Hematopoietic multipotent progenitor cell treated with erythropoietin and hydrocortisone succinate and interleukin-3 and kit ligand, for 15 days (in vitro differentiated cells): ENCODE data around the gene TTLL3.
"Not testable (repeated sequence)": the region's sequence is repeated elsewhere in the genome, so short reads cannot be mapped to it uniquely, and the experiment has no call there.

Source experiments
- DNase-seq: peaks from one replicate; pipeline ENCODE4 v3.0.0-alpha.2; 2015; ENCODE audit warnings: low spot score

The TTLL3 gene

DNA sequence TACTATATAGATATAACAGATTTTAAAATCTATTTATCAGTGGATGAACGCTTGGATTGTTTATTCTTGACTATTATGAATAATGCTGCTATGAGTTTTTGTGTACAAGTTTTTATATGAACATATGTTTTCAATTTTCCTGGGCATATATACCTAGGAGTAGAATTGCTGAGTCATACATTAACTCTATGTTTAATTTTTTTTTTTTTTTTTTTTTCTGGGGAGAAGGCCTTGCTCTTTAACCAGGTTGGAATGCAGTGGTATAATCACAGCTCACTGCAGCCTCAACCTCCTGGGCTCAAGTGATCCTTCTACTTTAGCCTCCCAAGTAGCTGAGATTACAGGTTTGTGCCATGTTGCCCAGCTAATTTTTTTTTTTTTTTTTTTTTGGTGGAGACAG, 60.9 kb downstream of the TTLL3 start:
- peak; percentile 14 for DNase-seq

DNA sequence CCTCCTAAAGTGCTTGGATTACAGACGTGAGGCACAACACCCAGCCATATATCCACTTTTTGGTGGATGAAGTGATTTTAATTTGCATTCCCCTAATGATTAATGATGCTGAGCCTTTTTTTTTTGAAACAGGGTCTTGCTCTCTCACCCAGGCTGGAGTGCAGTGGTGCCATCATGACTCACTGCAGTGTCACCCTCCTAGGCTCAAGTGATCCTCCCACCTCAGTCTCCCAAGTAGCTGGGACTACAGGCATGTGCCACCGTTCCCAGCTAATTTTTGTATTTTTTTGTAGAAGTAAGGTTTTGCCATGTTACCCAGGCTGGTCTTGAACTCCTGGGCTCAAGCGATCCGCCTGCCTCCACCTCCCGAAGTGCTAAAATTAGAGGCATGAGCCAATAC, 62.0 kb downstream of the TTLL3 start:
- not testable (repeated sequence) for DNase-seq

DNA sequence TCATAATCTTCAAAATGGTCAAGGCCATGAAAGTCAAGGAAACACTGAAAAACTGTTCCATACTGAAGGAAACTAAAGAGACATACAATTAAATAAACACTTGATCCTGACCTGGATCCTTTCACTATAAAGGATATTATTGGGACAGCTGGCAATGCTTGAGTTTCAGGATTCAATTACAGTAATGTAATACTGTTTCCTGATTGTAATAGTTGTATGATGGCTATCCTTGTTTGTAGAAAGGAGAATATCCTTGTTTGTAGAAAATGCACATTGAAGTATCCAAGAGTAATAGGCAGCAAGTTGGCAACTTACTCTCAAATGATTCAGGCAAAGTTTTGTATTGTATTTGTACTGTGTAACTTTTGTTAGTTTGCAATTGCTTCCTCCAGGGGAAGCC, 65.4 kb downstream of the TTLL3 start:
- DNase-seq, result no peak

DNA sequence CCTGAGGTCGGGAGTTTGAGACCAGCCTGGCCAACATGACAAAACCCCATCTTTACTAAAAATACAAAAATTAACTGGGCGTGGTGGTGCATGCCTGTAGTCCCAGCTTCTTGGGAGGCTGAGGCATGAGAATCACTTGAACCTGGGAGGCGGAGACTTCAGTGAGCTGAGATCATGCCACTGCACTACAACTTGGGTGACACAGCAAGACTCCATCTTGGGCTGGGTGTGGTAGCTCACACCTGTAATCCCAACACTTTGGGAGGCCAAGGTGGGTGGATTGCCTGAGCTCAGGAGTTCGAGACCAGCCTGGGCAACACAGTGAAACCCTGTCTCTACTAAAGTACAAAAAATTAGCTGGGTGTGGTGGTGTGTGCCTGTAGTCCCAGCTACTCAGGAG, 66.2 kb downstream of the TTLL3 start:
- not testable (repeated sequence) for DNase-seq

DNA sequence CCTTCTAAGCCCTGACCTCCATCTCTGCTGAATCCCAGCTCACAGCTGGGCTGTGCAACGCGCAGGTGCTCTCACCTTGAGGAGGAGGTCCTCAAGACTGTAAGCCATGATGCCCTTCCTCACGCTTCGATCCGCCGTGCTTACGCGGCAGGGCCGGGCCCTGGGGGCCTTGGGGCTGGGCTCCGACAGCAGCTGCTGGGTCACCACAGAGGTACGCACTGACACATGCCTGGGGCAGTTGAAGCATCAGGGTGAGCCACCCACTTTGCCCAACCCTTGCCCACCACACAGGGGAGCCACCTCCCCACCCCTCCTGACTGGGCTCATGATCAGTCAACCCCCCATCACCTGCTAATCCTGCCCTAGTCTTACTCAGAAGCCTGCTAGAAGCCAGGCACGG, 66.9 kb downstream of the TTLL3 start:
- DNase-seq, result no peak

DNA sequence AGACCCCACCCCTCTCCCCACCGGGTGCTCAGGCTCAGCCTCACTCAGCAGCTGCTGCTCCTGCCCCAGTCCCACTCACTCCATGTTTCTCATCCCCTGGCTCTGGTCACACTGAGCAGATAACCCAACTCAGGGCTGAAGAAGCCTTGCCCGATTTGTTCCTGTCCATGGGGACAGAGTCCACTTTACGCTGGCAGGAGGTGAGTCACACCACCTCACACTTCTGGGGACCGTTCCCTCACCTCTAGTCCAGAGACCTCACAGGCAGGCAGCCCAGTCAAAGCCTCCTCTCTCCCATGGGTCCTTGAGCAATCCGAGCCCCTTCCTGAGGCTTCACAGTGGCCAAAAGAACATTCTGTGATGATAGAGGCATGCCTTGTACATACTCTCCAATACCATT, 68.6 kb downstream of the TTLL3 start:
- no peak for DNase-seq

DNA sequence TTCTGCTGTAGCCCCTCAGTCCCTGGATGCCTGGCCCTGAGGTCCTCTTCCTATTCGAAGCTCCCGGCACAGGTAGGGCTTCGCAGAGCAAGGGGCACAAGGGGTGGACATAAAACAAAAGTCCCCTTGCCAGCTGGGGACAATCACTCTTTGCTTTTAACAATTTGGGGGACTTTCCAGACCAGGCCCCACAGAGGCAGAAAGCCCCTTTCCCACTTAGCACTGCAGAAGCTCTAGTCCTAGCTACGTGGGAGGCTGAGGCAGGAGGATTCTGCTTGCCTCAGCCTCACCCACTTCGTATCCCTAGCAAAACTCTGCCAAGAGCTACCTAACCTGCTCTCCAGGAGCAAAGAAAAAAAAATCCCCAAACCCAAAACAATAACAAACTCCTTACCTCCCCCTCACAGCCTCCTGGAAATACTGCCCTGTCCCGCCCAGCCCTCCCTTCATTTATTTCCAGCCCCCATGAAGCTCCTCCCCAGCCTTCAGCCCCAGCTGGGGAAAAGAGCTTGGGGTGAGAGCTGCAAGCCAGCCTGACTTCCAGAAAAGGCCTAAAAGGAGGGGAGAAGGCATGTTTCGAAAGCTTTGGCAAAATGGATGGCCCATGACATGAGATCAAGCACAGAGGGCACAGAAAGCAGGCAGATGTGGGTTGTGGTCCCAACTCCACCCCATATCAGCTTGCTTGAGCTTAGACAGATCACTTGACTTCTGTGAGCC, 69.9 kb downstream of the TTLL3 start, which contains the start of gene CIDEC:
CIDEC (minus strand) TSS at position 424 of the 720 bp plus-strand sequence. CDS start 1,767 bp downstream, outside the sequence.
- DNase-seq, result no peak

DNA sequence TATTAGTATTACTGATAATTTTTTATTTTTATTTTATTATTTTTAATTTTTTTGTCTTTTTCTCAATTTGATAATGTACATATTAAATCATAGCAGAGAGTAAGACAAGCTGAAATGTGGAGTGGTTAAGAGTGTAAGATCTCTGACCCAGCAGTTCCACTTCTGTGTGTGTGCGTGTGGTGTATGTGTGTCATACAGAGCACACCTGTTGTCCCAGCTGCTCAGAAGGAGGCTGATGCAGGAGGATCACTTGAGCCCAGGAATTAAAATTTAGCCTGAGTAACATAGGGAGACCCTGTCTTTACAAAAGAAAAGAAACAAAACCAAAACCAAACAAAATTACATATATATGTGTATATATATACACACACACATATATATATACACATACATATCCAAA, 71.4 kb downstream of the TTLL3 start:
- no peak for DNase-seq

DNA sequence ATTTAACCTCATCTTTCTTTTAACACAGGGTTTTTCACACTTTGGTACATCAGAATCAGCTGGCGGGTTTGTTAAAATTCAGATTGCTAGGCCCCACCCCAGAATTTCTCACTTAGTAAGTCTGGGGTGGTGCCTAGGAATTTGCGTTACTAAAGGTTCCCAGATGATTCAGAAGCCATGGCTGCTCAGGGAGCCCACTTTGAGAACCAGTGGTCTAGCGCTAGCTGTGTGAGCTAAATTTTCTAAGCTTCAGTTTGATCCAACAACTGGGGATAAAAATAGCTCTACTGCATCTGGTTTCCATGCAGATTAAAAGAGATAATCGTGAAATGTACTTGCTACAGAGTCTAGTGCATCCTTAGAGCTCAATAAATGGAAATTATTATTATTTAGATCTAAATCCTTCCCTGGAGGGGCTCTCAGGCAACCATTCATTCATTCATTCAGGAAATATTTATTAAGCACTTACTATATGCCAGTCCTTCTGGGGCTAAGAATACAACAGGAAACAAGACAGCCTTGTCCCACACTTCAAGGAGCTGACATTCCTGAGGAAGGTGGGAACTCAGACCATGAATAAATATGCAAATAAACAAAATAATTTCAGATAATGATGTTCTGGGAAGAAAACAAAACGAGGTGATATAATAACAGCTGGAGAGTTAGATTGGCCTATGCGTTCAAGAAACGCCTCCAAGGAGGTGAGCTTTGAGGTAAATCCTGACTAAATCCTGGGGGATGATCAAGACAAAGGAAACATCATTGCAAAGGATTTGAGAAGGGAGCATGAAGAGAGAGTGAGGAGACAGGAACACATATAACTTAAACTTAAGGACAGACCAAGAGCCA, 73.9 kb downstream of the TTLL3 start:
- DNase-seq, result no peak

DNA sequence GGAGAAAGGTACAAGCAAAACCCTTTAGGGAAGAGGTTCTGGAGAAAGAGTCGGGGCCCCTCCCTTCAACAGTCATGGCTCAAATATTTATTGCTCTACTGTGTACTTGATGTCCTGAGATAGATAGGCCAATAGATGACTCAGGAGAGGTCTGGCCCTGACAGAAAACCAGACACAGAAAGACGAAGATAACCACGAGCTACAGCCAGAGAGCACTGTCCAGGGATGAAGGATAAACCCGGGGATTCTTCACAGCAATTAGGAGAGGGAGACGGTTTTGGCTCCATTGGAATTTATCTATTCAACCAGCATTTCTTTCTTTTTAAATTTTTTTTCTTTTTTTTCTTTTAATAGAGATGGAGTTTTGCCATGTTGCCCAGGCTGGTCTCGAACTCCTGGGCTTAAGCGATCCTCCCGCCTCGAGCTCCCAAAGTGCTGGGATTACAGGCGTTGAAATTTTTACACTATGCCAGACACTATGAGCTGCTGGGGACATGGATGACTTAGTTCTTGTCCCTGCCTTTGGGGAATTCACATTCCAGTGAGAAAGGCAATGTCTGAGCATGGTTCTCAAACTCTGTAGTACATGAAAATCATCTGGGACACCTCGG, 74.6 kb downstream of the TTLL3 start:
- DNase-seq, result peak; percentile 12
